GM15510 (cell line): ENCODE data around the gene ACTR6.

Source experiments
- POLR2A ChIP-seq: IDR thresholded peaks from 3 replicates; pipeline ENCODE4 v1.6.1; 2011; ENCODE audit warnings: borderline replicate concordance; ENCODE audit not compliant: insufficient read length; ENCODE audit errors: extremely low read depth

Gene ACTR6

DNA sequence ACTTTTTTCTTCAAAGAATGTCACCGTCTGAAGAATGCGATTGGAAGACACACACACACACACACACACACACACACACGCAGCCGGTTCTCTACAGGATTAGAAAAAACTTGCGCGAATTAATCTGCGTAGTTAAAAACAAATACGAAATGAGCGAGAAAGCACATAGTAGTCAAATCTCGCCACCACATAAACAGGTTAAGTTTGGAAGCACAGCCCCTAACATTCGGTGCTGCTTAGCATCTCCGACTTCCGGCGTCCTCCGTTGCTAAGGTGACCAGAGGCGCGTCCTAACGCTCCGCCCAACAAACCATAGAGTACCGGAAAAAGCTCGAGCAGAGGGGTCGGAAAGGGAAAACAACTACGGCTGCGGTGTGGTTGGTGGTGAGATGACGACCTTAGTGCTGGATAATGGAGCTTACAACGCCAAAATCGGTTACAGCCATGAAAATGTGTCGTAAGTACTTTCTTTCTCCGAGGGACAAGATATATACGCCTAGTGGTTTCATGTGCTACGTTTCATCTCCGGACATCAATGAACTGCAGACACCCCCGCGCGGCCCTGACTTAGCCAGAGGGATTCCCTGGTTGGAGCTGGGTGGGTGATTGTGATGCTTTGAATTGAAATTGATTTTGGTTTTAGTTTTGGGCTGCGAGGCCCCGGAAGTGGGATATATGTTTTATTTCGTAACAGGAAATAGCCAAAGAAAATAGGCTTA is at the start of gene ACTR6:
TSS of gene ACTR6 (plus strand) at position 353 of the 719 bp plus-strand sequence. CDS start at position 390, 37 bp downstream.
- peak; percentile 73 for TF ChIP-seq POLR2A

- no peak for TF ChIP-seq POLR2A
Observed at GRCh38 chr12:100151769-100152168, 48.8 kb upstream of the ACTR6 start.

DNA sequence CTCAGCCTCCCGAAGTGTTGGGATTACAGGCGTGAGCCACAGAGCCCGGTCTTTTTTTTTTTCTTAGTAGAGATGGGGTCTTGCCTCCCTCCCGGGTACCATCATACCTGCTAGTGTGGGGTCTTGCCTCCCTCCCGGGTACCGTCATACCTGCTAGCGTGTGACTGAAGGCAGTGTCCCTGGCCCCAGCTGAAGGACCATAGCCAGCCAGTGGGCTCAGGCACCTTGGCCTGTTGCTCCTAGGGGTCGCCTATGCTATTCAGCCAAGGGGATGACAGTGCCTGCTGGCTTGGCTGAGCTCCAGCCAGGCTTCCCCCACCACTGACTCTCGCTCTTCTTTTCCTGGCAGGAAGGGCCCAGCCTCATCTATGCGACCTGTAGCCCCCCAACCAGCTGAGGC is 47.5 kb upstream of the ACTR6 start:
- no peak for TF ChIP-seq POLR2A

GRCh38 chr12:100154474-100155247 is 46.0 kb upstream of the ACTR6 start:
- no peak for TF ChIP-seq POLR2A

DNA sequence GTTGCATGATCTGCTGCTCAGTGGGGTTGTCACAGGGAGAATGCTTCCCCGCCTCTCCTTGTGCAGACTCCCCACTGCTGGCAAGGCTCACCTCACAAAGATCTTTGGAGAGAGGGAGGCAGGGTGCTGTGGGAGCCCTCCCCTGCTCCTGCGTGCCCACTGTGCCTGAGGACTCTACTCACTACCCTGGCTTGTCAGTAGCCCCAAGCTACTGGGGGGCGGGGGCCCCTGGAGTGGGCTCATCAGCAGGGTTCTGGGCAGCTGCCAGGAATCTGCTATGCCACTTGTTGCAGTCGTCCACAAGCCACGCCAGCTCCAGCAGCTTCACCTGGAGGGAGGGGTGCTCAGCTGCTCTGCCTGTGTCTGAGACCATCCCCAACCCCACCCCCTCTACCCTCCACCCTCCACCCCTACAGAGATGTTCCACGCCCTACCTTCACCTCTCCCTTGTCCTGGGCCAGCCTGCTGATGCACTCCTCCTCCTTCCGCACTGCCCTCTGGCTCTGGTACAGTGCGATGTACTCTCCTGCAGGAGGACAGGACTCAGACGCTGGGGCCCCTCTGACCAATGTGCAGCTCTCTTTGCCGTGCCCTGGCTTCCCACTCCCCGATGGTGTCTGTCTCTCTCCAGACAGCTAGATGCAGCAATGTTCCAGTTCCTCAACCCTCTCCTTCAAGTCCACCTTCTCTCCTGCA is 43.7 kb upstream of the ACTR6 start:
- no peak for TF ChIP-seq POLR2A

GRCh38 chr12:100157427-100157821 is 43.2 kb upstream of the ACTR6 start:
- no peak for TF ChIP-seq POLR2A

GRCh38 chr12:100158535-100158934 is 42.1 kb upstream of the ACTR6 start:
- no peak for TF ChIP-seq POLR2A

DNA sequence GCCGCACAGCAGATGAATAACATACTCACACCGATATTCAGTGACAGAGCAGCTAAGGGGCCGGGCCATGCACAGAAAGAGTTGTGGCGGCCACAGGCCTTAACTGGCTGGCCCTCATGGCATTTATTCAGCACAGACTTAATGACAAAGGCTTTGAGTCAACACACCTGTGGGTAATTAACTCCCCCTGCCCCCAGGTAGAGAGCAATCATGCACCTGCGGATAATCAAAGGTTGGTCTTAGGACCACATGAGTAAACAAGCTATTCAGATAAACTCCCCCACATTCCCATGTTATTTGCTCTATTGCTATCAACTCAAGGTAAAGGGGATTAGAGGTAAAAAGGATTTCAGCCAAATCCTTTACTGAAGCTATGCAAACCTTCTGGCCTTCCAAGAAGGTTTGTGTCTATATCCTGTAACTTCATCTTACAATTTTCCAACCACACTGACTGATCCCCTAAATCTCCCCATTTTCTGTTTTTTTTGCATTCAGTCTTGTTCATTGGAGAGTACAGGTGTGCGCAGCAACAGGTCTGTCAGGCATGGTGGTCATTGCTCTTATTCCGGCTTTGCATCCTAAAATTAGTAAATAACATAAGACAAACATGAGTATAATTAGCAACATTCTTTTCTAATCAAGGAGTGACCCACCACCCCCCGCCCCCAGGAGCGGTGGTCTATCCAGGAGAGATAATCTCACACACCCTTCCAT is 41.1 kb upstream of the ACTR6 start:
- no peak for TF ChIP-seq POLR2A

DNA sequence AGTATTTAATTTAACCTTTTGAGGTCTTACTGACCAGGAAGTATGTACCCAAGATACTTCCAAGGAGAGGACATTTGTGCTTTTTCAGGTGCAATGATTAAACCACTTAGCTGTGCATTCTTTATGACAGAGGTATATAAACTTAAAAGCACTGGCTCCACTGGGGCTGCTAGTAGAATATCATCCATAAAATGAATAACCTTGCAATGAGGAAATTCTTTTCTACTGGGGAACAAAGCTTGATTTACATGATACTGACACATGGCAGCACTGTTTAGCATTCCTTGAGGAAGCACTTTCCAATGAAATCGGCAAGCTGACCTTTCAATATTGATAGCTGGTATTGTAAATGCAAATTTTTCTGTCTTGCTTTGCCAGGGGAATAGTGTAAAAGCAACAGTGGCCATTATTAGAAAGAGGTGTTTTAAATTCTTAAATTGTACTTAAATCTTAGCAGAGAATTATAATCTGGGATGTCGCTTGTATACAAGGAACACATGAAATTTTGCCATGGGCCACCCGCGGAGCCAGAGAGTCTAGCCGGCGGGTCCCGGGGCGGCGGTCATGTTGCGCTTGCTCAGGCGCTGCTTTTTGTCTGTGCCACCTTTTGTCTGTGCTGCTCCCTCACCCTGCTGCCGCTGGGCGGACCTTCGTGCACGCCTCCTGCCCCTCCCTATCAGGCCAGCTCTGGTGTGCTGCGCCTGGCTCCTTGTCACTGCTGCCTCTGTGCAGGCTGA is 37.0 kb upstream of the ACTR6 start:
- no peak for TF ChIP-seq POLR2A

DNA sequence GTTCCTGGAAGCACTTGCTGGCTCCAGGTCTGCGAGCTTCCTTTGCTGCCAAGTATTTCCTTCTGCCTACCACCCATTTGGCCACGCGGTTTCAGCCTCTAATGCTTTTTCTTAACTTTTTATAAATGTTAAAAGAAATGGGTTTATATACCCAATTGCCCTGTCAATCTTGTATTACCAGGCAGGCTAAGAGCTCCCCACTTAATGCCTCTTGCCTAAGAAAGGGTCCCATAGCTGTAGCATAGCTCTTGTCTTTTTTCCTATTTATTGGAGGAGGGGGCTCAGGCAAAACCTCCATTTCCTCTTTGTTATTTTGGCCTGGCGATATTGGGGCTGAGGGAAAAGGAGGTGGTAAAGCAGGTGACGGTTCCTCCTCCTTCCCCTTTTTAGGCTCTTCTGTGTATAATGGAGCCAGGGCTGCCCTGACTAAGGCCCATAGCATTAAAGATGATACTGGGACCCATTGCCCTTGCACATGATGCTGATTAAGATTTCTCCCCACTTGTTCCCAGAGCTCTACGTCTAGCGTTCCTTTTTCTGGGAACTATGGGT is 36.4 kb upstream of the ACTR6 start:
- no peak for TF ChIP-seq POLR2A

DNA sequence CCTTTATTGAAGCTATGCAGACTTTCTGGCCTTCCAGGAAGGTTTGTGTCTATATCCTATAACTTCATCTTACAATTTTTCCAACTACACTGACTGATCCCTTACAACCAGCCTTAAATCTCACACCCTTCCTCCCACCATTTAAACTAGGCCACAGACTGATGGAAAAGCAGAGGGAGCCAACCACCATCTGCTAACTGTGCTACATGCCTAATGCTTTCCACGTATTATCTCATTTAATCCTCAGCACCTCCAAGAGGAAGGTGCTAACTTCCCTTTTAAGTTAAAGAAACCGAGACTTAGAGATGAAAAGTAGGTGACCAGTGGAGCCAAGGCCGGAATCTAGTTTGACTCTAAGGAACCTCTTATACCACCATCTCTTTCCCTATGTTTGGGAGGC is 35.3 kb upstream of the ACTR6 start:
- no peak for TF ChIP-seq POLR2A

DNA sequence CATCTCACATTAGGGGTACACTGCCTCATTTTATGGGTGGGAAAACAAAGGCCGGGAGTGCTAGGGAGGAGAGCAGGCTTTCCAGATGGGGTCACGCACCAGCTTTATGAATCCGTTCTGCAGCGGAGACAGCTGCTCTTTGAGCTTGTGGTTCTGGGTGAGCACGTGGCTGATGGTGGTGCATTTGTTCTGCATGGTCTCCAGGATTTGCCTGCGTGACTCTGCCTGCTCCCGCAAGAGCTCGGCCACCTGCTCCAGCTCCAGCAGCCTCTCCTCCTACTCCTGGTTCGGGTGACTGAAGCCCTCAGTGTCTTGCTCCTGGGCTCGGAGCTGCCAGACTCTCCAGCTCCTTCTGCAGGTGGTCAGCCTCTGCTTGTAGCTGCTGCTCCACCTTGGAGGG is 34.4 kb upstream of the ACTR6 start:
- TF ChIP-seq POLR2A: no peak

- TF ChIP-seq POLR2A: no peak
Observed at GRCh38 chr12:100168562-100168961, 32.1 kb upstream of the ACTR6 start.

DNA sequence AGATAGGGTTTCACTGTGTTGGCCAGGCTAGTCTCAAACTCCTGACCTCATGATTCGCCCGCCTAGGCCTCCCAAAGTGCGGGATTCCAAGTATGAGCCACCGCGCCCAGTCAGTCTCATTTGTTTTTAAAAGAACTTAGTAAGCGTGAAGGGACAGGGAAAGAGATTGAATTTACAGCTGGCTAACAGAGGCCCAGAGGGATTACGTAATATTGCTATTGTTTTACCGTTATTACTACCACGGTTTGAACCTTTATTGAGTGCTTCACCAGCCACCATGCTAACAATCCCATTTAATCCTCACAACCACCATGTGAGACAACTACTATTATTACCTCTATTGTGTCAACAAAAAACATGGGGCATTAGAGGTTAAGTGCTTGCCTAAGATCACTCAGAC is 31.3 kb upstream of the ACTR6 start:
- TF ChIP-seq POLR2A: no peak
